Tibial nerve (tissue), 4 donors: ENCODE data around the gene CACNA1A.

Source experiments
- EP300 ChIP-seq, 2 donors: sonication (generic); formaldehyde crosslinking; IDR thresholded peaks; one replicate each; pipeline ENCODE4 v1.6.1; 2017; ENCODE audit warnings: antibody characterized with exemption in 2 of 2, mild to moderate bottlenecking in 1 of 2
- POLR2A ChIP-seq, 2 donors: fragments of 450-650 bp; IDR thresholded peaks; one replicate each; pipeline ENCODE4 v1.6.1; 2017; ENCODE audit warnings: antibody characterized with exemption in 2 of 2, mild to moderate bottlenecking in 2 of 2, moderate library complexity in 2 of 2
- TF ChIP-seq, protein P1 (sequence below), 5 experiments: fragments of 200-600 bp in 3 of 5; fragments of 450-650 bp in 2 of 5; sonication (generic) in 3 of 5; IDR thresholded peaks; one replicate each; pipeline ENCODE4 v1.5.1; 2016 to 2019; ENCODE audit warnings: antibody characterized with exemption in 5 of 5, mild to moderate bottlenecking in 3 of 5, moderate library complexity in 2 of 5

DNA sequence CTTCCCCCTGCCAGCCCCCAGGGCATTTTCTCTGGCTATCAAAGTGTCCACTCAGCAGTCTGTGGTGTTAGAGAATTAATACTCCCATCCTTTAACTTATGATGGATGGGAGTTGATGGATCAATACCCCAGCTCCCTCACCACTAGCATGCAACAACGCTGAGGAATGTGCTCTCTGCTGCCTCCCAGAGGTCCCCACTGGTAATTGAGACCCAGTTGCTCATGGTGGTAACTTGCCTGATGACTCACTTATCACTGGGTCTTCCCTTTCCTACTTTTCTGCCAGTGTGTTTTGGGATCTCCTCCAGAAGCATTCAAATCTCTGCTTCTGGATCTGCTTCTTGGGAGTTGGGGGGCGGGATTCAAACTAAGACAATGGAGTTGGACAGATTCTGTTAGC is 20.3 kb upstream of the CACNA1A start:
- no peak for TF ChIP-seq POLR2A (IDR thresholded peaks at IDR 0.05)
- TF ChIP-seq, protein P1, sequence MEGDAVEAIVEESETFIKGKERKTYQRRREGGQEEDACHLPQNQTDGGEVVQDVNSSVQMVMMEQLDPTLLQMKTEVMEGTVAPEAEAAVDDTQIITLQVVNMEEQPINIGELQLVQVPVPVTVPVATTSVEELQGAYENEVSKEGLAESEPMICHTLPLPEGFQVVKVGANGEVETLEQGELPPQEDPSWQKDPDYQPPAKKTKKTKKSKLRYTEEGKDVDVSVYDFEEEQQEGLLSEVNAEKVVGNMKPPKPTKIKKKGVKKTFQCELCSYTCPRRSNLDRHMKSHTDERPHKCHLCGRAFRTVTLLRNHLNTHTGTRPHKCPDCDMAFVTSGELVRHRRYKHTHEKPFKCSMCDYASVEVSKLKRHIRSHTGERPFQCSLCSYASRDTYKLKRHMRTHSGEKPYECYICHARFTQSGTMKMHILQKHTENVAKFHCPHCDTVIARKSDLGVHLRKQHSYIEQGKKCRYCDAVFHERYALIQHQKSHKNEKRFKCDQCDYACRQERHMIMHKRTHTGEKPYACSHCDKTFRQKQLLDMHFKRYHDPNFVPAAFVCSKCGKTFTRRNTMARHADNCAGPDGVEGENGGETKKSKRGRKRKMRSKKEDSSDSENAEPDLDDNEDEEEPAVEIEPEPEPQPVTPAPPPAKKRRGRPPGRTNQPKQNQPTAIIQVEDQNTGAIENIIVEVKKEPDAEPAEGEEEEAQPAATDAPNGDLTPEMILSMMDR (IDR thresholded peaks at IDR 0.05): no peak
- no peak for TF ChIP-seq EP300 (IDR thresholded peaks at IDR 0.05)
